ENCODE data around the gene DERA.

GRCh38 chr12:15982921-15983320, 71.8 kb downstream of the DERA start:
- TF ChIP-seq CTCF (IDR thresholded peaks at IDR 0.05; ENCODE audit: borderline replicate concordance, extremely low read depth, low read length, poor library complexity, severe bottlenecking) (no peak), EZH2 (IDR thresholded peaks at IDR 0.05; ENCODE audit: borderline replicate concordance, low read depth, low read length, severe bottlenecking) (no peak)

Data from DND-41 (cell line).